PC-3 (cell line): ENCODE measurements around the gene COQ8A. TPM values are rescaled to one million over a fixed set of nuclear protein-coding genes. Genes with fewer than 3 reads are reported as not detected.

ENCODE experiments used
- ATAC-seq: fragments of 200-7000 bp; cut with Tn5 transposase; 2 replicates; pipeline ENCODE4 v1.9.1; 2020; ENCODE audit warnings: mild to moderate bottlenecking, moderate library complexity
- BruUV-seq: library from RNA; stranded (reverse); fragments of 400-500 nt; replicated peaks from 2 replicates; lab custom pipeline; 2021; lab: Mats Ljungman, UMichigan
- CTCF ChIA-PET: fragments of 300-600 bp; sonication (Branson Sonifier 250); formaldehyde crosslinking; loops from one replicate; lab custom pipeline; 2022; ENCODE audit warnings: antibody characterized with exemption; lab: Charles Lee
- POLR2A ChIA-PET: fragments of 300-600 bp; sonication (Branson Sonifier 250); formaldehyde crosslinking; loops from one replicate; lab custom pipeline; 2022; ENCODE audit warnings: antibody characterized with exemption; ENCODE audit not compliant: unreplicated experiment; lab: Charles Lee
- DNase-seq: peaks from one replicate; pipeline ENCODE4 v3.0.0-alpha.2; 2015
- H2AFZ ChIP-seq: fragments of 300-600 bp; sonication (generic); 2 replicates; pipeline ENCODE4 v1.6.0; 2016; ENCODE audit warnings: antibody characterized with exemption, low read length
- H3F3A ChIP-seq: fragments of 300-600 bp; sonication (generic); one replicate; pipeline ENCODE4 v1.6.0; 2017; ENCODE audit warnings: antibody characterized with exemption, low read length, control low read depth, mild to moderate bottlenecking; ENCODE audit not compliant: unreplicated experiment
- H3K27ac ChIP-seq: fragments of 300-600 bp; sonication (generic); 2 replicates; pipeline ENCODE4 v1.5.1; 2016; ENCODE audit warnings: mild to moderate bottlenecking, low read length
- H3K27me3 ChIP-seq: fragments of 300-600 bp; sonication (generic); 2 replicates; pipeline ENCODE4 v1.6.1; 2016; ENCODE audit warnings: low read length, mixed read lengths
- H3K36me3 ChIP-seq: fragments of 300-600 bp; sonication (generic); 2 replicates; pipeline ENCODE4 v1.6.1; 2016; ENCODE audit warnings: low read depth, mixed run types, low read length, mixed read lengths
- H3K4me1 ChIP-seq: fragments of 300-600 bp; sonication (generic); 2 replicates; pipeline ENCODE4 v1.5.1; 2016; ENCODE audit warnings: low read length; ENCODE audit not compliant: insufficient read depth
- H3K4me2 ChIP-seq: fragments of 300-600 bp; sonication (generic); 2 replicates; pipeline ENCODE4 v1.6.0; 2016; ENCODE audit warnings: low read length
- H3K4me3 ChIP-seq: fragments of 300-600 bp; sonication (generic); 2 replicates; pipeline ENCODE4 v1.5.1; 2016; ENCODE audit warnings: mild to moderate bottlenecking, low read length, mixed read lengths
- H3K79me2 ChIP-seq: fragments of 300-600 bp; sonication (generic); 2 replicates; pipeline ENCODE4 v1.6.1; 2017; ENCODE audit warnings: low read length, mixed read lengths
- H3K9ac ChIP-seq: fragments of 300-600 bp; sonication (generic); 2 replicates; pipeline ENCODE4 v1.6.0; 2016; ENCODE audit warnings: mild to moderate bottlenecking, low read length
- H3K9me2 ChIP-seq: fragments of 300-600 bp; sonication (generic); replicated peaks from 2 replicates; pipeline ENCODE4 v1.6.1; 2016; ENCODE audit warnings: mixed run types, low read length, mixed read lengths
- H3K9me3 ChIP-seq: fragments of 300-600 bp; sonication (generic); 2 replicates; pipeline ENCODE4 v1.6.1; 2016; ENCODE audit warnings: low read length, mixed read lengths
- H4K20me1 ChIP-seq: fragments of 300-600 bp; sonication (generic); 2 replicates; pipeline ENCODE4 v1.6.1; 2016; ENCODE audit warnings: low read length, mixed read lengths
- CTCF ChIP-seq: fragments of 300-600 bp; sonication (generic); conservative IDR thresholded peaks from 2 replicates; pipeline ENCODE4 v1.5.1; 2017; ENCODE audit warnings: antibody characterized with exemption, low read depth, mild to moderate bottlenecking, low read length
- EZH2 ChIP-seq: fragments of 300-600 bp; sonication (generic); IDR thresholded peaks from one replicate; pipeline ENCODE4 v1.6.1; 2017; ENCODE audit warnings: antibody characterized with exemption, mild to moderate bottlenecking, low read length; ENCODE audit not compliant: unreplicated experiment
- EZH2phosphoT487 ChIP-seq: fragments of 300-600 bp; sonication (generic); IDR thresholded peaks from 2 replicates; pipeline ENCODE4 v1.6.1; 2018; ENCODE audit warnings: mild to moderate bottlenecking, antibody characterized with exemption, low read length, borderline replicate concordance
- intact Hi-C: fragments of 100-400 bp; cut with micrococcal nuclease; formaldehyde crosslinking; loops from 2 replicates; pipeline ENCODE4 v1.9.0; 2023
- total RNA-seq: library from RNA; depleted of rRNA; stranded (reverse); fragments of >200 nt; gene quantifications from 2 replicates; pipeline ENCODE4 v1.2.3, GENCODE V29; 2014

Gene COQ8A
- total RNA-seq, 1 experiment from 2014 or later: 67.0 TPM

- ChIA-PET POLR2A (no interaction called here), CTCF (no interaction called here)
- no peak overlapping the region for H3K9ac ChIP-seq
- no peaks in the 10 kb centered on the region for H3F3A ChIP-seq
- H3K36me3 ChIP-seq: no peaks in the 10 kb centered on the region; the same call in 1 of the 2 replicates
- H3K9me2 ChIP-seq: no peaks in the 10 kb centered on the region
- no peaks in the 10 kb centered on the region for H3K27me3 ChIP-seq
- intact Hi-C loops: no loop called here
- no peaks in the 10 kb centered on the region for H3K4me1 ChIP-seq
- TF ChIP-seq EZH2 (no peak), CTCF (no peak), EZH2phosphoT487 (no peak)
- no peak overlapping the region for H2AFZ ChIP-seq
- DNase-seq: no peak
- H3K4me2 ChIP-seq: no peak overlapping the region
- H3K79me2 ChIP-seq: peaks cover 5% of the 10 kb centered on the region
- H3K9me3 ChIP-seq: no peaks in the 10 kb centered on the region
- no peak overlapping the region for H3K4me3 ChIP-seq
- ATAC-seq: no peak
- no peaks in the 10 kb centered on the region for H4K20me1 ChIP-seq
- BruUV-seq: no TSS peak
- H3K27ac ChIP-seq: no peak overlapping the region
Observed at GRCh38 chr1:226964611-226965486, 24.8 kb downstream of the COQ8A start.

- DNase-seq (no peak), ATAC-seq (no peak)
- Histone ChIP-seq H3K36me3 (peaks cover 7% of the 10 kb centered on the region), H3K27ac (no peak overlapping the region), H3K4me3 (no peak overlapping the region), H3K27me3 (no peaks in the 10 kb centered on the region), H3F3A (no peaks in the 10 kb centered on the region), H3K79me2 (no peaks in the 10 kb centered on the region), H4K20me1 (no peaks in the 10 kb centered on the region), H3K4me2 (no peak overlapping the region), H3K4me1 (no peaks in the 10 kb centered on the region), H3K9me2 (no peaks in the 10 kb centered on the region), H2AFZ (no peak overlapping the region), H3K9ac (no peak overlapping the region), H3K9me3 (no peaks in the 10 kb centered on the region)
- POLR2A ChIA-PET: no interaction called here
- intact Hi-C loops: no loop called here
- CTCF ChIA-PET: no interaction called here
- BruUV-seq: no TSS peak
- no peak for TF ChIP-seq EZH2
- TF ChIP-seq CTCF: no peak
- TF ChIP-seq EZH2phosphoT487: no peak
Observed at GRCh38 chr1:226965581-226966440, 25.7 kb downstream of the COQ8A start.
